WTC11 (cell line): ENCODE measurements around the gene CMTR1. TPM values are rescaled to one million over a fixed set of nuclear protein-coding genes. Genes with fewer than 3 reads are reported as not detected.

Experiments
- ATAC-seq: fragments of 200-7000 bp; cut with Tn5 transposase; 2 replicates; pipeline ENCODE4 v1.10.0; 2021; ENCODE audit warnings: mild to moderate bottlenecking, moderate library complexity
- CTCF ChIA-PET: fragments of 300-600 bp; sonication (Branson Sonifier 250); formaldehyde crosslinking; loops from one replicate; lab custom pipeline; 2021; ENCODE audit warnings: antibody characterized with exemption; lab: Charles Lee
- POLR2A ChIA-PET: fragments of 350-600 bp; sonication (Branson Sonifier 250); formaldehyde crosslinking; loops from one replicate; lab custom pipeline; 2021; ENCODE audit warnings: antibody characterized with exemption; lab: Charles Lee
- DNase-seq: peaks from one replicate; pipeline ENCODE4 v3.0.0; 2021; ENCODE audit warnings: low spot score
- H3K27ac Mint-ChIP-seq: 2 replicates; pipeline ENCODE4 v1.8.0; 2021; ENCODE audit warnings: mixed read lengths
- H3K27me3 Mint-ChIP-seq: 2 replicates; pipeline ENCODE4 v1.8.0; 2021; ENCODE audit warnings: low read depth, mild to moderate bottlenecking, moderate library complexity, mixed read lengths
- H3K36me3 Mint-ChIP-seq: 2 replicates; pipeline ENCODE4 v1.8.0; 2021; ENCODE audit warnings: mixed read lengths
- H3K4me1 Mint-ChIP-seq: 2 replicates; pipeline ENCODE4 v1.8.0; 2022; ENCODE audit warnings: mixed read lengths
- H3K4me3 Mint-ChIP-seq: 2 replicates; pipeline ENCODE4 v1.8.0; 2021; ENCODE audit warnings: mild to moderate bottlenecking, moderate library complexity, mixed read lengths
- H3K9me3 Mint-ChIP-seq: 2 replicates; pipeline ENCODE4 v1.8.0; 2021; ENCODE audit warnings: mixed read lengths
- ATF6 ChIP-seq: sonication (generic); formaldehyde crosslinking; IDR thresholded peaks from 2 replicates; pipeline ENCODE4 v1.8.1; 2023; ENCODE audit warnings: mild to moderate bottlenecking, missing genetic modification reagents
- CREM ChIP-seq: sonication (generic); formaldehyde crosslinking; IDR thresholded peaks from 2 replicates; pipeline ENCODE4 v1.8.1; 2022; ENCODE audit warnings: mild to moderate bottlenecking, missing genetic modification reagents, moderate library complexity
- CTCF ChIP-seq: fragments of 200-600 bp; IDR thresholded peaks from 2 replicates; pipeline ENCODE4 v1.8.0; 2022; ENCODE audit warnings: antibody characterized with exemption
- ELF4 ChIP-seq: sonication (generic); formaldehyde crosslinking; IDR thresholded peaks from 2 replicates; pipeline ENCODE4 v1.8.1; 2022; ENCODE audit warnings: low read depth, mild to moderate bottlenecking, moderate library complexity, missing genetic modification reagents
- ESRRA ChIP-seq: sonication (generic); formaldehyde crosslinking; IDR thresholded peaks from 2 replicates; pipeline ENCODE4 v1.8.1; 2022; ENCODE audit warnings: mild to moderate bottlenecking, missing genetic modification reagents, borderline replicate concordance
- ETV6 ChIP-seq: sonication (generic); formaldehyde crosslinking; IDR thresholded peaks from 2 replicates; pipeline ENCODE4 v1.8.1; 2022; ENCODE audit warnings: mild to moderate bottlenecking, missing genetic modification reagents
- FOXK1 ChIP-seq: sonication (generic); formaldehyde crosslinking; IDR thresholded peaks from 2 replicates; pipeline ENCODE4 v1.8.0; 2022; ENCODE audit warnings: mild to moderate bottlenecking, moderate library complexity, missing genetic modification reagents
- GABPB1 ChIP-seq: sonication (generic); formaldehyde crosslinking; IDR thresholded peaks from 2 replicates; pipeline ENCODE4 v1.8.1; 2023; ENCODE audit warnings: mild to moderate bottlenecking, missing genetic modification reagents
- GRHL2 ChIP-seq: fragments of 250-450 bp; sonication (Bioruptor Pico); IDR thresholded peaks from 2 replicates; pipeline ENCODE4 v1.8.0; 2022; ENCODE audit warnings: mild to moderate bottlenecking, moderate library complexity; ENCODE audit not compliant: insufficient replicate concordance, severe bottlenecking
- HMGA2 ChIP-seq: fragments of 250-450 bp; sonication (Bioruptor Pico); IDR thresholded peaks from 2 replicates; pipeline ENCODE4 v1.4.0; 2021; ENCODE audit warnings: mild to moderate bottlenecking, moderate library complexity
- JUN ChIP-seq: sonication (generic); formaldehyde crosslinking; IDR thresholded peaks from 2 replicates; pipeline ENCODE4 v1.8.0; 2023; ENCODE audit warnings: mild to moderate bottlenecking, missing genetic modification reagents
- NFATC4 ChIP-seq: fragments of 250-450 bp; sonication (Bioruptor Pico); IDR thresholded peaks from 2 replicates; pipeline ENCODE4 v1.9.0; 2021; ENCODE audit warnings: mild to moderate bottlenecking
- NR1H2 ChIP-seq: sonication (generic); formaldehyde crosslinking; IDR thresholded peaks from 2 replicates; pipeline ENCODE4 v1.9.0; 2021; ENCODE audit warnings: mild to moderate bottlenecking, moderate library complexity, missing genetic modification reagents
- NR3C1 ChIP-seq: sonication (generic); formaldehyde crosslinking; conservative IDR thresholded peaks from 2 replicates; pipeline ENCODE4 v1.8.1; 2023; ENCODE audit warnings: low read depth, mild to moderate bottlenecking, missing genetic modification reagents
- PRRX2 ChIP-seq: fragments of 250-450 bp; sonication (Bioruptor Pico); IDR thresholded peaks from 2 replicates; pipeline ENCODE4 v1.8.0; 2021; ENCODE audit warnings: mild to moderate bottlenecking
- RELA ChIP-seq: sonication (generic); formaldehyde crosslinking; IDR thresholded peaks from 2 replicates; pipeline ENCODE4 v1.8.1; 2022; ENCODE audit warnings: missing genetic modification reagents, mild to moderate bottlenecking, borderline replicate concordance
- RORB ChIP-seq: fragments of 250-450 bp; sonication (Bioruptor Pico); IDR thresholded peaks from 2 replicates; pipeline ENCODE4 v1.9.0; 2021; ENCODE audit warnings: mild to moderate bottlenecking
- STAT6 ChIP-seq: sonication (generic); formaldehyde crosslinking; conservative IDR thresholded peaks from 2 replicates; pipeline ENCODE4 v1.8.1; 2023; ENCODE audit warnings: mild to moderate bottlenecking, low read depth, missing genetic modification reagents, moderate library complexity
- TEAD1 ChIP-seq: sonication (generic); formaldehyde crosslinking; IDR thresholded peaks from 2 replicates; pipeline ENCODE4 v1.8.0; 2022; ENCODE audit warnings: mild to moderate bottlenecking, missing genetic modification reagents
- TEAD4 ChIP-seq: sonication (generic); formaldehyde crosslinking; IDR thresholded peaks from 2 replicates; pipeline ENCODE4 v1.8.0; 2022; ENCODE audit warnings: mild to moderate bottlenecking, missing genetic modification reagents
- USF2 ChIP-seq: sonication (generic); formaldehyde crosslinking; IDR thresholded peaks from 2 replicates; pipeline ENCODE4 v1.8.1; 2023; ENCODE audit warnings: mild to moderate bottlenecking, missing genetic modification reagents, moderate library complexity
- ZBTB21 ChIP-seq: sonication (generic); formaldehyde crosslinking; IDR thresholded peaks from 2 replicates; pipeline ENCODE4 v1.8.1; 2023; ENCODE audit warnings: mild to moderate bottlenecking, missing genetic modification reagents, borderline replicate concordance
- ZBTB43 ChIP-seq: sonication (generic); formaldehyde crosslinking; IDR thresholded peaks from 2 replicates; pipeline ENCODE4 v1.8.1; 2023; ENCODE audit warnings: mild to moderate bottlenecking, missing genetic modification reagents
- ZNF138 ChIP-seq: sonication (generic); formaldehyde crosslinking; conservative IDR thresholded peaks from 2 replicates; pipeline ENCODE4 v1.8.1; 2022; ENCODE audit warnings: mild to moderate bottlenecking, moderate library complexity, missing genetic modification reagents
- ZNF232 ChIP-seq: sonication (generic); formaldehyde crosslinking; IDR thresholded peaks from 2 replicates; pipeline ENCODE4 v1.8.0; 2022; ENCODE audit warnings: mild to moderate bottlenecking, missing genetic modification reagents
- ZNF263 ChIP-seq: sonication (generic); formaldehyde crosslinking; IDR thresholded peaks from 2 replicates; pipeline ENCODE4 v1.8.1; 2022; ENCODE audit warnings: low read depth, mild to moderate bottlenecking, moderate library complexity, missing genetic modification reagents
- ZNF317 ChIP-seq: sonication (generic); formaldehyde crosslinking; IDR thresholded peaks from 2 replicates; pipeline ENCODE4 v1.8.1; 2023; ENCODE audit warnings: low read depth, mild to moderate bottlenecking, moderate library complexity, missing genetic modification reagents, borderline replicate concordance
- ZNF423 ChIP-seq: fragments of 250-450 bp; sonication (Bioruptor Pico); IDR thresholded peaks from 2 replicates; pipeline ENCODE4 v2.1.2; 2022; ENCODE audit warnings: mild to moderate bottlenecking, moderate library complexity
- total RNA-seq: library from RNA; stranded (reverse); gene quantifications from 3 replicates; pipeline ENCODE4 v1.2.3, GENCODE V29; 2021

CMTR1 gene
- total RNA-seq, 1 experiment from 2014 or later: 38.6 TPM

GRCh38 chr6:37449984-37450383, 17.0 kb downstream of the CMTR1 start:
- no peaks in the 10 kb centered on the region for H3K9me3 Mint-ChIP-seq
- ChIA-PET CTCF (no interaction called here), POLR2A (no interaction called here)
- no peak overlapping the region for H3K4me3 Mint-ChIP-seq
- H3K36me3 Mint-ChIP-seq: peaks cover 47% of the 10 kb centered on the region
- H3K4me1 Mint-ChIP-seq: no peaks in the 10 kb centered on the region
- TF ChIP-seq JUN (CRISPR knock-in tag): no peak
- TF ChIP-seq NFATC4 (CRISPR knock-in tag): no peak
- no peak for TF ChIP-seq ZNF317 (CRISPR knock-in tag)
- TF ChIP-seq ZNF232 (CRISPR knock-in tag): no peak
- no peak for TF ChIP-seq USF2 (CRISPR knock-in tag)
- TF ChIP-seq CREM (CRISPR knock-in tag): no peak
- TF ChIP-seq FOXK1 (CRISPR knock-in tag): no peak
- no peak for TF ChIP-seq ZBTB21 (CRISPR knock-in tag)
- TF ChIP-seq HMGA2 (CRISPR knock-in tag): no peak
- TF ChIP-seq RELA (CRISPR knock-in tag): no peak
- TF ChIP-seq ATF6: no peak
- TF ChIP-seq CTCF: no peak
- ATAC-seq: no peak
- no peak overlapping the region for H3K27ac Mint-ChIP-seq
- no peak for DNase-seq
- no peaks in the 10 kb centered on the region for H3K27me3 Mint-ChIP-seq

GRCh38 chr6:37451441-37452193, 18.6 kb downstream of the CMTR1 start:
- Mint-ChIP-seq H3K27me3 (no peaks in the 10 kb centered on the region), H3K9me3 (no peaks in the 10 kb centered on the region), H3K27ac (no peak overlapping the region), H3K4me1 (no peaks in the 10 kb centered on the region), H3K36me3 (peaks cover 42% of the 10 kb centered on the region), H3K4me3 (no peak overlapping the region)
- DNase-seq (no peak), ATAC-seq (no peak)
- ChIA-PET CTCF (no interaction called here), POLR2A (no interaction called here)
- TF ChIP-seq GRHL2: no peak
- no peak for TF ChIP-seq NR1H2 (CRISPR knock-in tag)
- no peak for TF ChIP-seq TEAD4 (CRISPR knock-in tag)
- no peak for TF ChIP-seq GABPB1 (CRISPR knock-in tag)
- TF ChIP-seq USF2 (CRISPR knock-in tag): no peak
- no peak for TF ChIP-seq STAT6
- no peak for TF ChIP-seq ESRRA (CRISPR knock-in tag)
- TF ChIP-seq TEAD1: no peak
- no peak for TF ChIP-seq PRRX2 (CRISPR knock-in tag)
- no peak for TF ChIP-seq NR3C1 (CRISPR knock-in tag)
- no peak for TF ChIP-seq ELF4 (CRISPR knock-in tag)
- TF ChIP-seq ZNF423 (CRISPR knock-in tag): no peak
- TF ChIP-seq ETV6 (CRISPR knock-in tag): no peak
- no peak for TF ChIP-seq ZNF263 (CRISPR knock-in tag)
- TF ChIP-seq ZNF138 (CRISPR knock-in tag): no peak
- no peak for TF ChIP-seq FOXK1 (CRISPR knock-in tag)
- no peak for TF ChIP-seq ZBTB43 (CRISPR knock-in tag)
- no peak for TF ChIP-seq RORB
